AML-193 (cell line): ENCODE measurements around the gene EPB41L2.

Experiments
- DNase-seq, 2 experiments: peaks; one replicate each; lab custom pipeline; 2025; lab: John Stamatoyannopoulos, UW

The EPB41L2 gene

GRCh38 chr6:130864344-130864743, 198.7 kb downstream of the EPB41L2 start:
- no peak for DNase-seq

DNA sequence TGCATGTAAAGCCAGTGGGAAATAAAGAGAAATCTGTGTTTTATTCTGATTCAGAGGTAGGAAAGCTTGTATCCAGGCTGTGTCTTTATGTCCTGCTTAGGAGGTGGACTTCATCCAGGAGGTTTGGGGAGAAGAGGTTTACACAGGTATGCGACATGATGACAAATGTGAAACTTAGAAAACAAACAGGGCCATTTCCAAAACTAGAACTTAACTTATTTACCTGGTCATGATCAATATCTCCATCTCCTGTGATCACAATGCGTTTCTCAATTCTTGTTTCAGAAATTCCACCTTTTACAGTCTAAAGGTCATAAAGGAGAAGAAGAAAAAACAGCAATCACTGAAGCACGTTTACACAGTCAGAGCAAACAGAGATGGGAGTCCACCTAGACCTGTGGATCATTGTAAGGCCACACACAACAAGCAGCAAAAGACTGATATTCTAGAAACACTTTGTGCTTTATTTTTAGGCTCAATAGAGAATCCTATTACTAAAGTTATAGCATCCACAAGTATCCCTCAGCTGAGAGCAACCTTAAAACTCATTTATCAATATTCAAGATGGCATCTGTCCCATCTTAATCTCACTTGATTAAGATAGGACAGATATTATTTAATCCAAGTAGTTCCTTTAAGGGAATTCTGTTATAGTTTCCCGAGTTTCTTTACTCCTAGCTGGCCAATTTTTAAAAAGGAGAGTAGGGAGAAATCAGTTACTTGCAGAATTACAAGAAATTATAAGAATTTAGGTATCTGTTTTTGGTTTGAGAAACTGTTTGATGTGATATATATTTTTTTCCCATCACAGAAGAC, 199.4 kb downstream of the EPB41L2 start:
- no peak for DNase-seq

GRCh38 chr6:130862370-130862769, 200.7 kb downstream of the EPB41L2 start:
- no peak for DNase-seq

DNA sequence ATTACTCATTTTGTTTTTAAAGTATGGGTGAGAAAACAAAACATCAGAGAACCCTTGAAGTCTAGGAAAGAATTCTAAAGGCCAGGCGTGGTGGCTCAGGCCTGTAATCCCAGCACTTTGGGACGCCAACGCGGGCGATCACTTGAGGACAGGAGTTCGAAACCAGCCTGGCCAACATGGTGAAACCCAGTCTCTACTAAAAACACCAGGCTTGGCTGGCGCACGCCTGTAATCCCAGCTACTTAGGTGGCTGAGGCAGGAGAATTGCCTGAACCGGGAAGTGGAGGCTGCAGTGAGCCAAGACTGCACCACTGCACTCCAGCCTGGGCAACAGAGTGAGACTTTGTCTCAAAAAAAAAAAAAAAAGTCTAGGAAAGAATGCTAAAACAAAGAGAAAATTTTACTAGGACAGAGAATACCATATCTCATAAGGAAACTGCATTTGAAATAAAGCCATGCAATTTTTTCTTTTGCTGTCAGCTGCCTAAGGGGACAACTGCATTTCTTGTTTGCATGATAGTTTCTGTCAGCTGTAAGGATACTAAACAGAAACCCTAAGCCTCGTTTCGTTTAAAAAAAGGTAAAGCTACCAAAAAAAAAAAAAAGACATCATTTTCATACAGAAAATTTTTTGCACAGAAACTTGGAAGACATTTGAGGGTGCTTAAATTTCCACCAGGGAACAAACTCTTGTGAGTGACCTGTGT, 203.7 kb downstream of the EPB41L2 start:
- DNase-seq: no peak

DNA sequence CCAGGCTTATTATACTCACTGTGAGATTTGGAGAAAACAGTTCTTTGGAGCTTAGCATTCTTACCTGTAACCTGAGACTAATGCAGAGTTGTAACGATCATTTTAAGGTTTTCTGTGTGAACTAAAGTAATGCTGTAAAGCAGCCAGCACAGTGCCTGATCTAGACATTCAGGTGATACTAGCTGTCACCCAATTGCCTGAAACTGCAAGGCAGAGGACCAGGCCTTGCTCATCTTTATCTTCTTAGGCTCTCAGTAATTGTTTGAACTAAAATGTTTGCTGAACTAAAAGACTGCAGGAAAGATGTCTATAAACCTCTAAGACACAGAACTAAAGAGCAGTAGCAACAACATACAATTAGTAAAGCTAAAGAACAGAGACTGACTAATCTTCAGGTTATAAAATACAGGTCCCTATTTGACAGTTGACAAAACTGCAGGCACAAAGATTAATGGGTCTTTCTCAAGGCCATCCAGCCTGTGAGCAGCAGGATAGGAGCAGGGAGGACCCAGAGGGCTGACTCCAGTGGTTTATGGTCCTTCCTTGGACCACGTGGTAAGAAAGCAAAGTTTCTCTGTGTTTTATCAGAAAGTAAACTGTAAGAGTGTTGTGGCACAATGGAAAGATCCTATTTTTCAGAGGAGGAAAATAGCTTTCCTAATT, 204.4 kb downstream of the EPB41L2 start:
- DNase-seq: no peak

DNA sequence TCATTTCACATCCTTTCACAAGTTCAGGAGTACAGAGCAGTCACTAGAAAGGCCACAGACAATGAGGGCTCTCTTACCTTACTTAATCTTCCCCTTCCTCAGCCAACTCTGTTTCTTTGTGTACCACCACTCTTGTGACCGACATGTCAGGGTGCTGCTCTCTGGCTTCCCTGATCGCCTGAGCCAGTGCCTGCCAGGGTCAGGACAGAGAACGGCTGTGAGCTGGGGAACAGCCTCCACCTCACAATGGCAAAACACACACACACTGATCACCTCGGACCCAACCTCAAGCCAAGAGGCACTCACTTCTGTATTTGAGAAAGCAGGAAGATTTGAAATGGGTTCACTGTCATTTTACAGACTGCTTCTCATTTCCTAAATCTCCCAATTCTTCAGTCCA, 205.0 kb downstream of the EPB41L2 start:
- DNase-seq: no peak

GRCh38 chr6:130853555-130854183, 209.4 kb downstream of the EPB41L2 start:
- DNase-seq: no peak

DNA sequence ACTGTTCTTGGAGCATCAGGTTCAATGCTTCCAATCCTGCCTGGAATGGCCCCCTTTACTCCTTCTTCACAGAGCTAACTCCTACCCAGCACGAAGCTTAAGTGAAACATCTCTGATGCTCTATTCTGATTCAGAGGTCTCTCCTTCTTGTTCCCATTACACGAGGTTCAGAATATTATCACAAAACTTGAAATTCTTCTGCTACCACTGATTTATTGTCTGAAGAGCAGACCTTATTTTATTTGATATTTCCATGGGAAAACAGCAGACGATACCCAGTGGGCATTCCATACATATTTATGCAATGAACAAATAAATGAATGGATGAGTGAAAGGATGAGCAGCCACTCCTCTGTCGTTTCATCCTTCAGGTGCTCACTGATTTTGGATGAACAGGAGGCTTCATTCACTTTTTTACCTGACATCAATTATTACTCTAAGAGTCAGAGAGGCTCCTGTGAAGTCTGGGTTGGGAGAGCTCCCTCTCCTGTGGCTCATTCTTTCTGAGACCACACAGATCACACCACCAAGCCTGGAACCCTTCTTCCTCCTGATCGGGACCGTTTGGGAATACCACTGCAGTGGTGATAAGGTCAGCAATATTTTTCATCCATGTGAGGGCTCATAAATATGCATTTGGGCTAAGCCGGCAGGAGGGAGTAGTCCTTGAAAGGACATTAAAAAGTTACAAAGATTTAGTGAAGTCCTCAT, 210.0 kb downstream of the EPB41L2 start:
- no peak for DNase-seq

DNA sequence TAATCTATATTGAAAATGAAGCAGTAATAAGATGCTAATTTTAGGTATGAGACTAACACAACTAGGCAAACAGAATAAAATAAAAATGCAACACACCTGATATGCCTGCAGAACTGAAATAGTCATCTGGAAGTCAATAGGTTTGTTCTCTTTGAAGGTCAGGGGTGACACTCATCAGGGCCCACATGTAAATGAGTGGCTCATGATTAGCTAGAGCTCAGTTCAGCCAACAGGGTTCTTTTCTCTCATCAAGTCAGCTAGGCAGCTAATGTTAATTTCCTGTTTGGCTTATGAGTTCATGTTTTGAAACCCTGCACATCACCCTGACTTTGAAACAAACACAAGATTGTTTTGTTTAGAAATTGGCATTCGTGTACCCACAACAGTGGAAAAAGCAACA, 212.0 kb downstream of the EPB41L2 start:
- no peak for DNase-seq

- no peak for DNase-seq
Observed at GRCh38 chr6:130849594-130849993, 213.5 kb downstream of the EPB41L2 start.

GRCh38 chr6:130848945-130849344, 214.1 kb downstream of the EPB41L2 start:
- no peak for DNase-seq

DNA sequence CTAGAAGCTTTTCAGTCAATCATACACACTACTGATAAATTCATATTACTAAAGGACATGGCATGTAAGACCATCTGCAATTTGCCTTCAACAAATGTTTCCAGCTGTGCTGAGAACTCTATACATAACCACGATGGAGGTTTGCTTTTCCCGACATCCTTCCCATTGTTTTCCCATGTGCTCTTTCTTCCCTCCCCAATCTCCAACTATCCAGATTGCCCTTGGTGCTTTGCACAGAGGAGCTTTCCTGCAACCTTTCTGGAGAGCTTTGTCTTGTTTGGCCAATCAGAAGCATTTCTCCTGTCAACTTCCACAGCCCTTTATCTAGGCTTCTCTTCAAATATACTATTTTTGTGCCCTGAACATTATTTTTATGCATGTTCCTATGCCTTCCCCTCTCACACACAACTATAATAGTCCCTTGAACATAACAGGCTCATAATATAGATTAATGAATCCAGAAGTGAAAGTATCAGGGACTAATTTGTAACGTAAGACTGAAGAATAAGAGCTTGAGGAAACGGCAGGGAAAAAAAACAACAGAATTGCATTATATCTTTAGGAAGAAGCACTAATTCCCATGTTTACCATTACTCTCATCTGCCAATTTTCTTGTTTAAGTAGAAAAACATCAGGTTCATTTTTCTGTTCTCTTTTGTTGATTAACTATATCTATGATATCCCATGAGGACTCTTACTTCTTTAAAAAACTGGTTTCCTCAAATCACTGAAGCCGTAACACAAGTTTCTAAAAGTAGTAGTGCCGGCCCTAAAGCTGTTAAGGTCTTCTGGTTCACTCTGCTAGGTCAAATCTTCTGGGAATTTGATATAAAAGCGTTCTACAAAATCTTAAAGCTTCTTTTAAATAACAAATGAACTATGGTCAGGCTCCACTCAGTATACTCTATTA, 215.8 kb downstream of the EPB41L2 start:
- no peak for DNase-seq

DNA sequence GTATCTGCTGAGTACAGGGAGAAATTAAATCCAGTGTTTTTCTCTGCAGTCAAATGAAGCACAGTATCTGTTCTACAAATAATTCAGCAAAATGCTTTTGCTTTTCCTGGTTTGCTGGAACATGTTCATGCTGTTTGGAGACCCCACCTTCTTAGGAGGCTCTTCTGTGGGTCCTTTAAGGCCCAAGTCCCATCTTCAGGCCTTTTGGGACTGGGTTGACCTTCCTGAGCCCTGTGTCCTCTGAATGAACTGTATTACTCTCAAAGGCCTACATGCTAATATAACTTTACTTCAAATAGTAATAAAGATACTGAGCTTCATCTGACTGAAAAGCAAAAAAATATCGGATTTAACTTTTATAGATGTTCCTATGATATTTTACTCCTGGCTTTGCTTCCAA, 216.5 kb downstream of the EPB41L2 start:
- no peak for DNase-seq

- DNase-seq: peak; percentile 50 to 59
Observed at GRCh38 chr6:130843575-130844320, 219.3 kb downstream of the EPB41L2 start.

DNA sequence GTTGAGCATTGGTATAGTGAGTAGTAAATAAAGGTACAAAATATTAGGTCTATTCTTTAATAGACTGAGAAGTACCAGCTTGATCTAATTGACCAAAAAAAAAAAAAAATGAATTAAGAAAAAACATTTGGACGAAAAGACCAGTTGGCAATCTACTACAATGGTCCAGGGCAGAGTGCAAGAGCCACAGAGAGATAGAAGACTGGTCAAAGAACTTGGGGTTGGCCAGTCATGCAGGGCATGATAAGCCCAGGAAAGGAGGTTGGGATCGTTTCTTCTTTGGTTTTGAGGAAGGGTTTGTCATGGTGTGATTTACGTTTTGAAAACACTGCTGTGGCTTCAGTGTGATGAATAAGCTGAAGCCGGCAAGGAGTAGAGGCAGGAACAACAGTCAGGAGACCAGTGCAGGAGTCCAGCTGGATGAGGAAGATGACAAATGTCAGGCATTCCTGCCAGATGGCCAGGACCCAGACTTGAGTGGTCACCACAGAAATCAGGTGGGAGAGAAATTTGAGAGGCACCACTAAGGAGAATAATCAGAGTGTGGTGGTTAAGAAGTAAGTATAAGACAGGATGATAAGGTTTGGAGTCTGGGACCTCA, 221.8 kb downstream of the EPB41L2 start:
- DNase-seq: no peak

GRCh38 chr6:130840050-130840449, 223.0 kb downstream of the EPB41L2 start:
- no peak for DNase-seq

DNA sequence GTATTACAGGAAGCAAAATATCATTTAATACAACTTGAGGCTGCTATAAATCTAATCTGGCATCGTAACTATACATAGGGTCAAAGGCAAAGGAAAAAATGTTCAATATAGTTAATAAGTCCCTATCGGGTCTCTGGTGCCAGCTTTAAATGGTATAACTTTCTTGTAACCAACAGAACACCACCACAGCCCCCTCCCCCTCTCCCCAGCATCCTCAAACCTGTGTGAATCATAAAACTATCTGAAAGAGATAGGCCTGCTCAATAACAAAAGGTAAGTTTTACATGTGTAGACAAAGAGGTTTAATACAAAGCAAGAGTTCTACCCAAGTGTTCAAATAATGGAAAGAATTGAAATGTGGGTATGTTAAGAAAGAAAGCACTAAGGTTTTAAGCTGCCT, 223.7 kb downstream of the EPB41L2 start:
- DNase-seq: no peak

- DNase-seq: no peak
Observed at GRCh38 chr6:130838951-130839350, 224.1 kb downstream of the EPB41L2 start.

DNA sequence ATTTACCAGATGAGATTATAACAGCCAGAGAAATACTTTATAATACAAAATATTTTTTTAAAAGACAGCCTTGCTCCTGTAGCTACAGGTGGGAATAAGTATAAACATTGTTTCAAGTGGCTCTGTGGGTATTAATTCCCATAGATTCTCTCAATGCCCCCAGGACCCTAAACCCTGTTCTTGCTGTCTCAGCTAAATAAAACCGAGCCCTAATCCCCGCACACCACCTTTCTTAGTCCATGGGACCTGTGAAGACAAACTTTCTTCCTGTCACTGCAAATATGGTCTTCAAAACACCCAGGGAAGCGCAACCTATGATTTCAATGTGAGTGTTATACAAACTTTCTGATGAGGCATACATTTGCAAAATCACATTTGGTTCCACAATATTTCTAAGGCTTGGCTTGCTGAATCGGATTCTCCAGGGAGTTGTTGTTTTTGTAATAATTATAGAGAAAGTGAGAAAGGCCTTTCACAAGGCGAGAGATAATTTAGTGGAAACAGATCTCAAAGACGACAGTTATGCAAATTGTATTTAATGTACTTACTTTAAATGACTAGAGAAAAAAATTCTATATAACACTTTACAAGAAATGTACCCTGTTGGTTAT, 224.7 kb downstream of the EPB41L2 start:
- DNase-seq: no peak
